ENCODE data around the gene FADS2. TPM values are rescaled to one million over a fixed set of nuclear protein-coding genes. Genes with fewer than 3 reads are reported as not detected.

The FADS2 gene
- total and polyA plus RNA-seq, 2 of the 13 experiments (the other 11 are each of a cell fraction or from before 2014, with no cell fraction given) = 90.1 to 124 TPM

GRCh38 chr11:61891331-61892084 is 63.4 kb downstream of the FADS2 start, which contains the start of gene FADS3 (continued):
- TF ChIP-seq ZBTB25 (CRISPR knock-in tag; IDR thresholded peaks at IDR 0.05) = peak; percentile 48; the same call in 1 of the 2 replicates
- no peak for TF ChIP-seq ZNF205 (CRISPR knock-in tag; IDR thresholded peaks at IDR 0.05)
- TF ChIP-seq NR1H2 (CRISPR knock-in tag; IDR thresholded peaks at IDR 0.05; ENCODE audit: borderline replicate concordance, low read depth) = no peak
- no peak for TF ChIP-seq HHEX (CRISPR knock-in tag; IDR thresholded peaks at IDR 0.05)
- peak; percentile 52; the same call in 1 of the 2 replicates for TF ChIP-seq SP5 (CRISPR knock-in tag; IDR thresholded peaks at IDR 0.05; ENCODE audit: borderline replicate concordance, low read depth)
- no peak for TF ChIP-seq POGZ (CRISPR knock-in tag; IDR thresholded peaks at IDR 0.05)
- no peak for TF ChIP-seq GFI1 (CRISPR knock-in tag; IDR thresholded peaks at IDR 0.05; ENCODE audit: borderline replicate concordance)
- no peak for TF ChIP-seq FOXP4 (CRISPR knock-in tag; IDR thresholded peaks at IDR 0.05)
- peak; percentile 19; the same call in 1 of the 2 replicates for TF ChIP-seq ARNT2 (CRISPR knock-in tag; IDR thresholded peaks at IDR 0.05; ENCODE audit: low read depth)
- 0 out of 2 replicates have a peak, but pooled peaks have one; percentile 30 for TF ChIP-seq ARHGAP35 (CRISPR knock-in tag; IDR thresholded peaks at IDR 0.05; ENCODE audit: borderline replicate concordance)
- TF ChIP-seq ZNF234 (CRISPR knock-in tag; conservative IDR thresholded peaks at IDR 0.05) = no peak
- TF ChIP-seq ZBTB49 (CRISPR knock-in tag; IDR thresholded peaks at IDR 0.05; ENCODE audit: borderline replicate concordance) = no peak
- TF ChIP-seq PHF21A (CRISPR knock-in tag; IDR thresholded peaks at IDR 0.05) = peak; percentile 62; the same call in 1 of the 2 replicates
- peak; percentile 39; the same call in 1 of the 2 replicates for TF ChIP-seq YEATS4 (CRISPR knock-in tag; IDR thresholded peaks at IDR 0.05; ENCODE audit: borderline replicate concordance)
- no peak for TF ChIP-seq TCF12 (IDR thresholded peaks at IDR 0.05)
- 0 out of 2 replicates have a peak, but pooled peaks have one; percentile 9 for TF ChIP-seq TCF12 (CRISPR knock-in tag; IDR thresholded peaks at IDR 0.05)
- TF ChIP-seq SP2 (CRISPR knock-in tag; IDR thresholded peaks at IDR 0.05) = peak; percentile 71

Data from HepG2 (cell line).